Pancreas (tissue), 10 donors: Measurements from ENCODE around the gene PAPPA. TPM values are rescaled to one million over a fixed set of nuclear protein-coding genes. Genes with fewer than 3 reads are reported as not detected.

ENCODE experiments used
- ATAC-seq, 4 donors: fragments of 200-7000 bp; cut with Tn5 transposase; one replicate each; pipeline versions ENCODE4 v1.8.0 to v1.9.1; 2020; ENCODE audit warnings: mild to moderate bottlenecking in 4 of 4, moderate library complexity in 4 of 4
- DNase-seq, 6 donors: peaks; one replicate each; pipeline ENCODE4 v3.0.0-alpha.2; 2020
- FAIRE-seq: peaks from 2 replicates; lab custom pipeline; 2012; peaks lifted over from hg19 to GRCh38; lab: Jason Lieb, UNC
- H3K27ac ChIP-seq, 4 donors: fragments of 200-600 bp; sonication (generic); 1 replicate in 3 of 4; 2 replicates in 1 of 4; pipeline versions ENCODE4 v1.5.0 to v1.8.0; 2020
- H3K27me3 ChIP-seq, 4 donors: fragments of 200-600 bp; one replicate each; pipeline ENCODE4 v1.8.0; 2021
- H3K36me3 ChIP-seq, 3 donors: fragments of 200-600 bp; sonication (generic) in 1 of 3; one replicate each; pipeline versions ENCODE4 v1.5.0 to v1.8.0; 2020 to 2021
- H3K4me1 ChIP-seq, 3 donors: fragments of 200-600 bp; one replicate each; pipeline ENCODE4 v1.8.0; 2021
- H3K4me3 ChIP-seq, 4 donors: fragments of 200-600 bp; sonication (generic) in 2 of 4; one replicate each; pipeline versions ENCODE4 v1.5.0 to v1.8.0; 2020 to 2021
- H3K9me3 ChIP-seq, 4 donors: fragments of 200-600 bp; one replicate each; pipeline ENCODE4 v1.8.0; 2021
- WGBS, 2 donors: extraction: QIAGEN DNeasy Blood & Tissue Kit; methylation state at CpG; one replicate each; pipeline ENCODE4 v1.1.7; 2013; 5-methylcytosine and 5-hydroxymethylcytosine counted together
- intact Hi-C, 3 donors: fragments of 100-400 bp; cut with DNase I; formaldehyde crosslinking; loops; one replicate each; pipeline versions ENCODE4 v1.11.1 to v1.14.2; 2022
- polyA plus RNA-seq, 2 donors: library from polyadenylated mRNA; stranded (reverse); fragments of 200-250 nt; gene quantifications; one replicate each; pipeline ENCODE4 v1.2.3, GENCODE V29; 2013
- total RNA-seq, 6 donors: library from RNA; stranded (reverse); fragmentation: NEBNext Ultra II Directional in 4 of 6; extraction: Animal tissue kit (Norgen Biotek cat#: 25700) in 4 of 6; gene quantifications; one replicate each; pipeline versions ENCODE4 v1.2.1 to v1.2.4, GENCODE V29; 2021 to 2023
- TF ChIP-seq, protein P1 (sequence below), 4 donors: fragments of 200-600 bp; sonication (generic) in 3 of 4; IDR thresholded peaks; one replicate each; pipeline versions ENCODE4 v1.5.0 to v1.8.0; 2021; ENCODE audit warnings: antibody characterized with exemption in 4 of 4
- donor health status: healthy with polysubstance abuse.
- donor health status: DM: no; HTN: no; CAD: no; lungs with moderate emphysema.
- donor health status: DM: no; HTN: no; CAD: no.
- donor health status: control.
- donor health status: control.
- donor health status: Bipolar disorder and iron deficiency.
- donor health status: DM: yes; HTN: yes; CAD: no.
- donor health status: DM: no; HTN: no; CAD: no.
- donor health status: DM: no; HTN: no; CAD: no.
- donor health status: DM: yes; HTN: yes; CAD: no.

PAPPA gene
- total and polyA plus RNA-seq, 8 donors = 0.11 to 3.4 (median 0.76) TPM

DNA sequence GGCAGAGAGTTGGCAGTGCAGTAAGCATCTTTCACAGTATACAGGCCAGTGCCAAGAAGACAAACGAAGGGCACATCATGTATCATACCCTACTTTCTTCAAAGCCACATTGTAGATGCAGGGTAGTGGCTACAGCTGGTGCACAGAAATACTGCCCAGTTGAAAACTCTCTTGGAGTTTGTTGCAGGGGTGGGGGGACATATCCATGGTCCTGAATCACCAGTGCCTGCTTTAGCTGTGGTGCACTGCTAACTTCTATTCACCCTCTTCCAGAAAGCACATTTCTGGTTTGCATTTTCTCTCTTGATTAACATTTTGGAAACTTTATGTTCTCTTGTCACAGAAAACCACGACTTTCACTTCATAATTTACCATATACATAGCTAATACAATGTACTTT lies 196.6 kb downstream of the PAPPA start:
- Histone ChIP-seq H3K27ac (no peak overlapping the region), H3K4me1 (no peaks in the 10 kb centered on the region), H3K4me3 (no peak overlapping the region), H3K27me3 (no peaks in the 10 kb centered on the region), H3K9me3 (no peaks in the 10 kb centered on the region), H3K36me3 (no peaks in the 10 kb centered on the region)
- TF ChIP-seq, protein P1, sequence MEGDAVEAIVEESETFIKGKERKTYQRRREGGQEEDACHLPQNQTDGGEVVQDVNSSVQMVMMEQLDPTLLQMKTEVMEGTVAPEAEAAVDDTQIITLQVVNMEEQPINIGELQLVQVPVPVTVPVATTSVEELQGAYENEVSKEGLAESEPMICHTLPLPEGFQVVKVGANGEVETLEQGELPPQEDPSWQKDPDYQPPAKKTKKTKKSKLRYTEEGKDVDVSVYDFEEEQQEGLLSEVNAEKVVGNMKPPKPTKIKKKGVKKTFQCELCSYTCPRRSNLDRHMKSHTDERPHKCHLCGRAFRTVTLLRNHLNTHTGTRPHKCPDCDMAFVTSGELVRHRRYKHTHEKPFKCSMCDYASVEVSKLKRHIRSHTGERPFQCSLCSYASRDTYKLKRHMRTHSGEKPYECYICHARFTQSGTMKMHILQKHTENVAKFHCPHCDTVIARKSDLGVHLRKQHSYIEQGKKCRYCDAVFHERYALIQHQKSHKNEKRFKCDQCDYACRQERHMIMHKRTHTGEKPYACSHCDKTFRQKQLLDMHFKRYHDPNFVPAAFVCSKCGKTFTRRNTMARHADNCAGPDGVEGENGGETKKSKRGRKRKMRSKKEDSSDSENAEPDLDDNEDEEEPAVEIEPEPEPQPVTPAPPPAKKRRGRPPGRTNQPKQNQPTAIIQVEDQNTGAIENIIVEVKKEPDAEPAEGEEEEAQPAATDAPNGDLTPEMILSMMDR (IDR thresholded peaks at IDR 0.05) = no peak
- ATAC-seq (no peak), FAIRE-seq (no peak), DNase-seq (no peak)
- intact Hi-C loops = no loop called here
- WGBS, 2 donors = 68 to 75% methylated on average over 2 of the region's 2 CpGs

DNA sequence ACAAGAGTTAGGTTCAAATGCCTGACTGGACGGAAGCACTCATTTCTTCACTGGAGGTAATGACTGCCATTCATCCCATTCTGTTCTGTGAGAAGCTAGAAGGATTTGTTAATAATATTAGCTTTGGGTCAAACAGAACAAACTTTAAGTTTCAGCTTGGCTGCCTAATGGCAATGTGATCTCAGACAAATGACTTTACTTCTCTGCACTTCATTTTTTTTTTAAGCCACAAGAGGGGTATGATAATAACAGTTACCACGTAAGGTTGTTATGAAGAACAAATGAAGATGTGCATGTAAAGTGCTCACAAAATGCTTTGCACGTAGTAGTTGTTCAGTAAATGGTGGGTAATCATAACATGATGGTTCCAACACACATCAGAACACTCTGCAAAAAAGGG lies 199.4 kb downstream of the PAPPA start:
- intact Hi-C loops = no loop called here

DNA sequence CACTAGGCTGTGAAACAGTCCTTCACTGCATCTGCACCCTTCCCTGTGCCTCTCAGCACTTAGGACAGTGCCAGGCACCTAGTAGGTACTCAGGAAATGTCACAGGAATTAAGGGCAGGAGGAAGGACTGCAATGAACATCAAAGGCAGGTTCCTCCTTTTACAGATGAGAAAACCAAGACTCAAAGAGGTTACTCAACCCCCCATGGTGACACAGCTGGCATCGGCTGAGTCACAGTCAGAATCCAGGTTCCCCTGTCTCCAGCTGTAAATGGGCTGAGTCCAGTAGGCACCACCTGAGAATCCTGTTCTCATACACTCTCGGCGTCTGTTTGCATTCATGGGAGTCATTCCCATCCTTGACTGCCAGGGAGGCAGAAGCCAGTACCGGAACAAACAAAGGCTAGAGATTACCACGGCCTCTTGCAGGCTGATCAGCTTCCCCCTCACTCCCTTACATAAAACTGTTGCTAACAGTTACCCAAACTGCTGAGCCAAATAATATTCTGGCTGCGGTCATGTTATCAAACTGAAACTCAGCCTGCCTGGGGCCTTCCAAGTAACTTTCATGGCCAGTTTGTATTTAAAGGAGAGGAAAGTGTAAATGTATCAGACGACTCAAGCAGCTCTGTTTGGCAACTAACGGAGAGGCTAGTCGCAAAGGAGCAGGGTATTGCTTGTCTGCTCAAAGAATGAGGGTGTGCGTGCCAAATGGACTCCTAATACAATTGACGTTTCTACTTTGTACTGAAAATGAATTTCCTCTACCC lies 201.7 kb downstream of the PAPPA start:
- FAIRE-seq = no peak

More for the DNA sequence above, 199.4 kb downstream of the PAPPA start:
- FAIRE-seq (no peak), DNase-seq (no peak), ATAC-seq (no peak)
- H3K27ac ChIP-seq = no peak overlapping the region
- H3K27me3 ChIP-seq = no peaks in the 10 kb centered on the region
- WGBS, 2 donors = 91 to 95% methylated on average over 3 of the region's 3 CpGs
- no peaks in the 10 kb centered on the region for H3K36me3 ChIP-seq
- peaks cover 0 to 4% (median 0%) of the 10 kb centered on the region in 3 donors for H3K4me1 ChIP-seq
- no peaks in the 10 kb centered on the region for H3K9me3 ChIP-seq
- no peak overlapping the region for H3K4me3 ChIP-seq
- TF ChIP-seq, protein P1 (IDR thresholded peaks at IDR 0.05) = no peak

DNA sequence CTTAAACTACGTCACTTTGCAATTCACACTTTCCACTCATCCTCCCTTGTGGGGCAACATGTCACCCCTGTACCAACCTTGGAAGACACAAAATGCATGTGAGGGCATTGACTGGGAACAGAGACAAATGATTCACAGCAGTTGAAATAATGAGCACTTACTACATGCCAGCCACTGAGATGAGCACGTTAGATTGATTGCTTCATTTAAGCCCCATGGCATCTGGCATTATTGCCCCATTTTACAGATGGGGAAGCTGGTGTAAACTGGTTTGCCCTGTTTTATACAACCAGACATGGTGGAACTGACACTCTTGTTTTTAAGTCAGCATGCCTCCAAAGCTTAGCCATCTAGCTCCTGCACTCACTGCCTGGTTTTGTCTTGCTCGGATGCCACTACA lies 204.7 kb downstream of the PAPPA start:
- intact Hi-C loops = no loop called here

More for the DNA sequence above, 201.7 kb downstream of the PAPPA start:
- Histone ChIP-seq H3K4me3 (no peak overlapping the region), H3K27me3 (no peaks in the 10 kb centered on the region), H3K4me1 (peaks cover 0 to 4% (median 0%) of the 10 kb centered on the region in 3 donors), H3K36me3 (no peaks in the 10 kb centered on the region), H3K27ac (peak overlapping the region in 1 of 4 donors; percentile 52), H3K9me3 (no peaks in the 10 kb centered on the region)
- intact Hi-C loops = no loop called here
- peak; percentile 57 to 87 (median 78) for ATAC-seq
- TF ChIP-seq, protein P1 (IDR thresholded peaks at IDR 0.05) = no peak
- peak in 2 of 6 donors; percentile 40 to 69 for DNase-seq
- WGBS, 2 donors = 64 to 68% methylated on average over 11 of the region's 11 CpGs

More for the DNA sequence above, 204.7 kb downstream of the PAPPA start:
- TF ChIP-seq, protein P1 (IDR thresholded peaks at IDR 0.05) = no peak
- no peaks in the 10 kb centered on the region for H3K9me3 ChIP-seq
- no peaks in the 10 kb centered on the region for H3K36me3 ChIP-seq
- H3K4me3 ChIP-seq = no peak overlapping the region
- WGBS, 2 donors = 92 to 93% methylated on average over 3 of the region's 3 CpGs
- H3K27me3 ChIP-seq = no peaks in the 10 kb centered on the region
- H3K27ac ChIP-seq = no peak overlapping the region
- ATAC-seq = no peak
- no peak for FAIRE-seq
- no peak for DNase-seq
- H3K4me1 ChIP-seq = peaks cover 0 to 4% (median 0%) of the 10 kb centered on the region in 3 donors
